HL-60 (cell line): ENCODE results near the gene EIF5.

Experiments used
- DNase-seq, 2 experiments: peaks; one replicate each; pipeline ENCODE4 v3.0.0-alpha.2; 2010 to 2020; ENCODE audit warnings: low read depth in 1 of 2, low spot score in 1 of 2
- H3K27ac ChIP-seq: fragments of 250-450 bp; sonication (Bioruptor Pico); replicated peaks from 2 replicates; pipeline ENCODE4 v1.5.1; 2020; ENCODE audit warnings: mild to moderate bottlenecking, moderate library complexity
- H3K27me3 ChIP-seq: fragments of 250-450 bp; sonication (Bioruptor Pico); 2 replicates; pipeline ENCODE4 v1.5.1; 2021; ENCODE audit warnings: mild to moderate bottlenecking, moderate library complexity; ENCODE audit not compliant: insufficient read depth, poor library complexity, severe bottlenecking
- H3K4me3 ChIP-seq: replicated peaks from 2 replicates; pipeline ENCODE4 v1.5.1; 2011; ENCODE audit warnings: mild to moderate bottlenecking, control low read depth, low read length; ENCODE audit not compliant: insufficient read depth
- GABPA ChIP-seq: IDR thresholded peaks from 2 replicates; pipeline ENCODE4 v1.6.1; 2012; ENCODE audit warnings: low read depth
- POLR2AphosphoS5 ChIP-seq: IDR thresholded peaks from 2 replicates; pipeline ENCODE4 v1.6.1; 2012; ENCODE audit warnings: low read depth
- SPI1 ChIP-seq: IDR thresholded peaks from 2 replicates; pipeline ENCODE4 v1.6.1; 2012; ENCODE audit warnings: low read depth, mild to moderate bottlenecking, borderline replicate concordance
- TF ChIP-seq, protein P1 (sequence below): IDR thresholded peaks from 2 replicates; pipeline ENCODE4 v1.6.1; 2012; ENCODE audit warnings: low read depth; ENCODE audit not compliant: insufficient replicate concordance
- TF ChIP-seq, protein P2 (sequence below): IDR thresholded peaks from one replicate; pipeline ENCODE4 v1.5.1; 2011; ENCODE audit warnings: low read length, control low read depth, inconsistent platforms; ENCODE audit not compliant: insufficient read depth

Gene EIF5

DNA sequence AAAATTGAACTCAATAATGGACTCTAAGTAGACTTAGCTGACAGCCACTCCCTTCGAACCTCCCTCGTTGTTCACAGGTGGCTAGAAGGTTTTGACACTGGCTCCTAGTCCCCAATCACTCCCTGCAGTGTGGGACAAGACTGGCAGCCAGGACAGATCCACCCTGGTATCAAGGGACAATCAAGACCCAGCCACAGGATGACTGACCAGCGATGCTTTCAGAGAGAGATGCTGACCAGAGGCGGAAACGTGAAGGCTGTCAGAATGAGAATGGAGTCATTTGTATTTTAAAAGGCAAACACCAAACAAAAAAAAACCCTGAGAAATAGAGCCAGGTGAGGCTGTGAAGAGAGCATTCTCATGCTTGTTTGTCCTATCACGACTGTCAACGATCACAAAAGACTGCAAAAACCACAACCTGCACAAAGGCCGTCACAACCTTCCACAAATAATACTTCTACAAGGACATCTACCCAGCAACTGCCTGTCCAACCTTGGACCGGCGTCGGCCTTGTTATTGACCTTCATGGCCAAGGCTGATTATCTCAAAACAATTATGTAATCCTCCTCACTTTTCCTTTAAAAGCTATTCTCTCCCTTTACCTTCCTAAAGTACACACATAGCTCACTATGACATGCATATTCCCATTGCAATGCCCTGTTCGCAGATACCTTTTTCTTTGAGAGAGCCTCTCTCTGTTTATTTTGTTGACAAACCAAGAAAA is 13.2 kb downstream of the EIF5 start:
- no peak overlapping the region for H3K27ac ChIP-seq
- TF ChIP-seq SPI1 = no peak
- no peak for TF ChIP-seq POLR2AphosphoS5
- TF ChIP-seq, protein P1, sequence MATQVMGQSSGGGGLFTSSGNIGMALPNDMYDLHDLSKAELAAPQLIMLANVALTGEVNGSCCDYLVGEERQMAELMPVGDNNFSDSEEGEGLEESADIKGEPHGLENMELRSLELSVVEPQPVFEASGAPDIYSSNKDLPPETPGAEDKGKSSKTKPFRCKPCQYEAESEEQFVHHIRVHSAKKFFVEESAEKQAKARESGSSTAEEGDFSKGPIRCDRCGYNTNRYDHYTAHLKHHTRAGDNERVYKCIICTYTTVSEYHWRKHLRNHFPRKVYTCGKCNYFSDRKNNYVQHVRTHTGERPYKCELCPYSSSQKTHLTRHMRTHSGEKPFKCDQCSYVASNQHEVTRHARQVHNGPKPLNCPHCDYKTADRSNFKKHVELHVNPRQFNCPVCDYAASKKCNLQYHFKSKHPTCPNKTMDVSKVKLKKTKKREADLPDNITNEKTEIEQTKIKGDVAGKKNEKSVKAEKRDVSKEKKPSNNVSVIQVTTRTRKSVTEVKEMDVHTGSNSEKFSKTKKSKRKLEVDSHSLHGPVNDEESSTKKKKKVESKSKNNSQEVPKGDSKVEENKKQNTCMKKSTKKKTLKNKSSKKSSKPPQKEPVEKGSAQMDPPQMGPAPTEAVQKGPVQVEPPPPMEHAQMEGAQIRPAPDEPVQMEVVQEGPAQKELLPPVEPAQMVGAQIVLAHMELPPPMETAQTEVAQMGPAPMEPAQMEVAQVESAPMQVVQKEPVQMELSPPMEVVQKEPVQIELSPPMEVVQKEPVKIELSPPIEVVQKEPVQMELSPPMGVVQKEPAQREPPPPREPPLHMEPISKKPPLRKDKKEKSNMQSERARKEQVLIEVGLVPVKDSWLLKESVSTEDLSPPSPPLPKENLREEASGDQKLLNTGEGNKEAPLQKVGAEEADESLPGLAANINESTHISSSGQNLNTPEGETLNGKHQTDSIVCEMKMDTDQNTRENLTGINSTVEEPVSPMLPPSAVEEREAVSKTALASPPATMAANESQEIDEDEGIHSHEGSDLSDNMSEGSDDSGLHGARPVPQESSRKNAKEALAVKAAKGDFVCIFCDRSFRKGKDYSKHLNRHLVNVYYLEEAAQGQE = no peak
- TF ChIP-seq, protein P2, sequence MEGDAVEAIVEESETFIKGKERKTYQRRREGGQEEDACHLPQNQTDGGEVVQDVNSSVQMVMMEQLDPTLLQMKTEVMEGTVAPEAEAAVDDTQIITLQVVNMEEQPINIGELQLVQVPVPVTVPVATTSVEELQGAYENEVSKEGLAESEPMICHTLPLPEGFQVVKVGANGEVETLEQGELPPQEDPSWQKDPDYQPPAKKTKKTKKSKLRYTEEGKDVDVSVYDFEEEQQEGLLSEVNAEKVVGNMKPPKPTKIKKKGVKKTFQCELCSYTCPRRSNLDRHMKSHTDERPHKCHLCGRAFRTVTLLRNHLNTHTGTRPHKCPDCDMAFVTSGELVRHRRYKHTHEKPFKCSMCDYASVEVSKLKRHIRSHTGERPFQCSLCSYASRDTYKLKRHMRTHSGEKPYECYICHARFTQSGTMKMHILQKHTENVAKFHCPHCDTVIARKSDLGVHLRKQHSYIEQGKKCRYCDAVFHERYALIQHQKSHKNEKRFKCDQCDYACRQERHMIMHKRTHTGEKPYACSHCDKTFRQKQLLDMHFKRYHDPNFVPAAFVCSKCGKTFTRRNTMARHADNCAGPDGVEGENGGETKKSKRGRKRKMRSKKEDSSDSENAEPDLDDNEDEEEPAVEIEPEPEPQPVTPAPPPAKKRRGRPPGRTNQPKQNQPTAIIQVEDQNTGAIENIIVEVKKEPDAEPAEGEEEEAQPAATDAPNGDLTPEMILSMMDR = no peak
- TF ChIP-seq GABPA = no peak
- no peak for DNase-seq
- H3K27me3 ChIP-seq = no peaks in the 10 kb centered on the region
- no peak overlapping the region for H3K4me3 ChIP-seq

DNA sequence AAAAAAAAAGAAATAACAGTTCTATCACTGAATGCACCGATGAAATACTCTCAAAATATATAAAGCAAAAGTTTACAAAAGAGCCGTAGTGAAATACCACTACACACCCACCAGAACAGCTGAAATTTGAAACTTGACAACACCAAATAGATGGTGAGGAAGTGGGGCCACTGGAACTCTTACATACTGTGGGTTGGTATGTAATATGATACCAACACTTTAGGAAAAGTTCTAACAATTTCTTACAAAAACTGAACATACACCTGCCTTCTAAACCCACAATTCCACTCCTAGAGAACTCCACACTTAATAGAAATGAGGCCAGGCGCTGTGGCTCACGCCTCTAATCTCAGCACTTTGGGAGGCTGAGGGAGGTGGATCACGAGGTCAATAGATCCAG is 14.1 kb downstream of the EIF5 start:
- no peak overlapping the region for H3K4me3 ChIP-seq
- DNase-seq = no peak
- H3K27me3 ChIP-seq = no peaks in the 10 kb centered on the region
- H3K27ac ChIP-seq = no peak overlapping the region
- TF ChIP-seq, protein P1 = no peak
- TF ChIP-seq GABPA = no peak
- TF ChIP-seq SPI1 = no peak
- no peak for TF ChIP-seq POLR2AphosphoS5
- TF ChIP-seq, protein P2 = no peak

DNA sequence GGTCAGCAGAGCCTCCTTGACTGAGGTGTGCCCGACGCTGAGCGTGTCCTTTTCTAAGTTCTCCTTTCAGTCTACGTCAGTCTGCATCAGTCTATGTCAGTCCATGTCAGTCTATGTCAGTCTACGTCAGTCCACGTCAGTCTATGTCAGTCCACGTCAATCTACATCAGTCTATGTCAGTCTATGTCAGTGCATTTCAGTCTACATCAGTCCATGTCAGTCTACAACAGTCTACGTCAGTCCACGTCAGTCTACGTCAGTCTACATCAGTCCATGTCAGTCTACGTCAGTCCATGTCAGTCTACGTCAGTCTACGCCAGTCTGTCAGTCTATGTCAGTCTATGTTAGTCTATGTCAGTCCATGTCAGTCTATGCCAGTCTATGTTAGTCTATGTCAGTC is 15.9 kb downstream of the EIF5 start:
- H3K27me3 ChIP-seq = no peaks in the 10 kb centered on the region
- no peak overlapping the region for H3K27ac ChIP-seq
- DNase-seq = no peak
- H3K4me3 ChIP-seq = no peak overlapping the region
- TF ChIP-seq POLR2AphosphoS5 (no peak), GABPA (no peak)
- TF ChIP-seq, protein P2 = no peak

DNA sequence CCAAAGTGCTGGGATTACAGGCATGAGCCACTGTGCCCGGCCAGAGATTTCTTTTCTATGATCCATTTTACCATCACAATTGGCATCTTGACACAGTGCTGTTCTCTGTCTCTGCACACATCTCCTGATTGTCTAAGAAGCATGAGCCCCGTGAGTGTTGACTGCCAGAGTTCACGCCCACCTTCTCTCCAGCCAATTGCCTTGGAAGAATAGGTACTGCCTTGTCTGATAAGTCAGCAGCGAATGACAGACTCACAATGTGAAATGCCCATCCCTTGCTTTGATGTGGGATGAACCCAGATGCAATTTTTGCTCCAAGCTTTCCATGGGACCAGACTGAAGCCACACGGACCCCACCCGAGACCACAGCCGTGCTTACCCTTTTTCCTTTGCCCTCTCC is 19.3 kb downstream of the EIF5 start:
- no peak overlapping the region for H3K4me3 ChIP-seq
- H3K27ac ChIP-seq = no peak overlapping the region
- DNase-seq = no peak
- TF ChIP-seq SPI1 = no peak
- TF ChIP-seq, protein P2 = no peak
- TF ChIP-seq POLR2AphosphoS5 = no peak
- no peak for TF ChIP-seq GABPA
- TF ChIP-seq, protein P1 = no peak
- H3K27me3 ChIP-seq = no peaks in the 10 kb centered on the region
